ENCODE data around the gene ITPR3.

DNA sequence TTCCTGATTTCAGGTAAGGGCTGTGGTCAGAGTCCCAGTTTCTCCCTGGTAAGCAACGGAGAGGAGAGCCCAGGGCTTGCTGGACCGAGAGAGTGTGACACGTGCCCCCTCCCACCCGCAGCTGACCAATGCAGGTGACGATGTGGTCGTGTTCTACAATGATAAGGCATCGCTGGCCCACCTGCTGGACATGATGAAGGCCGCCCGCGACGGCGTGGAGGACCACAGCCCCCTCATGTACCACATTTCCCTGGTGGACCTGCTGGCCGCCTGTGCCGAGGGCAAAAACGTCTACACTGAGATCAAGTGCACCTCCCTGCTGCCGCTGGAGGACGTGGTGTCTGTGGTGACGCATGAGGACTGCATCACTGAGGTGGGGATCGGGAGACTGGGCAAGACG lies 58.6 kb downstream of the ITPR3 start:
- TF ChIP-seq, protein P1, sequence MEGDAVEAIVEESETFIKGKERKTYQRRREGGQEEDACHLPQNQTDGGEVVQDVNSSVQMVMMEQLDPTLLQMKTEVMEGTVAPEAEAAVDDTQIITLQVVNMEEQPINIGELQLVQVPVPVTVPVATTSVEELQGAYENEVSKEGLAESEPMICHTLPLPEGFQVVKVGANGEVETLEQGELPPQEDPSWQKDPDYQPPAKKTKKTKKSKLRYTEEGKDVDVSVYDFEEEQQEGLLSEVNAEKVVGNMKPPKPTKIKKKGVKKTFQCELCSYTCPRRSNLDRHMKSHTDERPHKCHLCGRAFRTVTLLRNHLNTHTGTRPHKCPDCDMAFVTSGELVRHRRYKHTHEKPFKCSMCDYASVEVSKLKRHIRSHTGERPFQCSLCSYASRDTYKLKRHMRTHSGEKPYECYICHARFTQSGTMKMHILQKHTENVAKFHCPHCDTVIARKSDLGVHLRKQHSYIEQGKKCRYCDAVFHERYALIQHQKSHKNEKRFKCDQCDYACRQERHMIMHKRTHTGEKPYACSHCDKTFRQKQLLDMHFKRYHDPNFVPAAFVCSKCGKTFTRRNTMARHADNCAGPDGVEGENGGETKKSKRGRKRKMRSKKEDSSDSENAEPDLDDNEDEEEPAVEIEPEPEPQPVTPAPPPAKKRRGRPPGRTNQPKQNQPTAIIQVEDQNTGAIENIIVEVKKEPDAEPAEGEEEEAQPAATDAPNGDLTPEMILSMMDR (IDR thresholded peaks at IDR 0.05), result no peak
- no peak for TF ChIP-seq POLR2A (IDR thresholded peaks at IDR 0.05)
- no peak for TF ChIP-seq POLR2AphosphoS5 (IDR thresholded peaks at IDR 0.05)

Data from prostate gland (tissue), 2 donors.